MM.1S (cell line): Measurements from ENCODE around the gene CUTA.
A peak's percentile ranks its signal among the peaks of the same experiment; 100 is the strongest.

Experiments
- DNase-seq: peaks from one replicate; pipeline ENCODE4 v3.0.0-alpha.2; 2015
- H2AFZ ChIP-seq: fragments of 300-600 bp; sonication (generic); 2 replicates; pipeline ENCODE4 v1.6.0; 2016; ENCODE audit warnings: antibody characterized with exemption, low read length
- H3F3A ChIP-seq: fragments of 300-600 bp; sonication (generic); 2 replicates; pipeline ENCODE4 v1.6.1; 2016; ENCODE audit warnings: mild to moderate bottlenecking, antibody characterized with exemption, low read length, moderate library complexity, mixed read lengths; ENCODE audit not compliant: insufficient read depth
- H3K27ac ChIP-seq: fragments of 300-600 bp; sonication (generic); 2 replicates; pipeline ENCODE4 v1.5.1; 2016; ENCODE audit warnings: mild to moderate bottlenecking, low read length
- H3K27me3 ChIP-seq: fragments of 300-600 bp; sonication (generic); replicated peaks from 2 replicates; pipeline ENCODE4 v1.6.0; 2016; ENCODE audit warnings: low read length; ENCODE audit not compliant: insufficient read depth
- H3K36me3 ChIP-seq: fragments of 300-600 bp; sonication (generic); replicated peaks from 2 replicates; pipeline ENCODE4 v1.6.1; 2016; ENCODE audit warnings: mild to moderate bottlenecking, low read length, mixed read lengths; ENCODE audit not compliant: insufficient read depth
- H3K4me1 ChIP-seq: fragments of 300-600 bp; sonication (generic); 2 replicates; pipeline ENCODE4 v1.6.1; 2016; ENCODE audit warnings: low read length, mixed read lengths
- H3K4me2 ChIP-seq: fragments of 300-600 bp; sonication (generic); 2 replicates; pipeline ENCODE4 v1.6.0; 2016; ENCODE audit warnings: low read depth, low read length
- H3K4me3 ChIP-seq: fragments of 300-600 bp; sonication (generic); 2 replicates; pipeline ENCODE4 v1.5.1; 2016; ENCODE audit warnings: low read length, mixed read lengths
- H3K79me2 ChIP-seq: fragments of 300-600 bp; sonication (generic); 2 replicates; pipeline ENCODE4 v1.6.1; 2016; ENCODE audit warnings: mixed run types, low read length, mixed read lengths
- H3K9ac ChIP-seq: fragments of 300-600 bp; sonication (generic); 2 replicates; pipeline ENCODE4 v1.6.1; 2016; ENCODE audit warnings: low read length, mixed read lengths
- H3K9me2 ChIP-seq: fragments of 300-600 bp; sonication (generic); replicated peaks from 2 replicates; pipeline ENCODE4 v1.6.1; 2016; ENCODE audit warnings: mild to moderate bottlenecking, low read length, mixed read lengths; ENCODE audit not compliant: insufficient read depth
- H3K9me3 ChIP-seq: fragments of 300-600 bp; sonication (generic); replicated peaks from 2 replicates; pipeline ENCODE4 v1.6.1; 2016; ENCODE audit warnings: mild to moderate bottlenecking, low read length, mixed read lengths; ENCODE audit not compliant: insufficient read depth
- H4K20me1 ChIP-seq: fragments of 300-600 bp; sonication (generic); 2 replicates; pipeline ENCODE4 v1.6.1; 2016; ENCODE audit warnings: mild to moderate bottlenecking, low read length, moderate library complexity, mixed read lengths; ENCODE audit not compliant: insufficient read depth
- EZH2 ChIP-seq: fragments of 300-600 bp; sonication (generic); optimal IDR thresholded peaks from 2 replicates; pipeline ENCODE3; 2017; ENCODE audit warnings: low read depth, mild to moderate bottlenecking, antibody characterized with exemption, low read length, mixed read lengths
- EZH2phosphoT487 ChIP-seq: fragments of 300-600 bp; sonication (generic); IDR thresholded peaks from 2 replicates; pipeline ENCODE4 v1.6.1; 2018; ENCODE audit warnings: antibody characterized with exemption, low read length
- TF ChIP-seq, protein P1 (sequence below): fragments of 300-600 bp; sonication (generic); IDR thresholded peaks from 2 replicates; pipeline ENCODE4 v1.5.1; 2016; ENCODE audit warnings: antibody characterized with exemption, low read length, mixed read lengths

Gene CUTA

DNA sequence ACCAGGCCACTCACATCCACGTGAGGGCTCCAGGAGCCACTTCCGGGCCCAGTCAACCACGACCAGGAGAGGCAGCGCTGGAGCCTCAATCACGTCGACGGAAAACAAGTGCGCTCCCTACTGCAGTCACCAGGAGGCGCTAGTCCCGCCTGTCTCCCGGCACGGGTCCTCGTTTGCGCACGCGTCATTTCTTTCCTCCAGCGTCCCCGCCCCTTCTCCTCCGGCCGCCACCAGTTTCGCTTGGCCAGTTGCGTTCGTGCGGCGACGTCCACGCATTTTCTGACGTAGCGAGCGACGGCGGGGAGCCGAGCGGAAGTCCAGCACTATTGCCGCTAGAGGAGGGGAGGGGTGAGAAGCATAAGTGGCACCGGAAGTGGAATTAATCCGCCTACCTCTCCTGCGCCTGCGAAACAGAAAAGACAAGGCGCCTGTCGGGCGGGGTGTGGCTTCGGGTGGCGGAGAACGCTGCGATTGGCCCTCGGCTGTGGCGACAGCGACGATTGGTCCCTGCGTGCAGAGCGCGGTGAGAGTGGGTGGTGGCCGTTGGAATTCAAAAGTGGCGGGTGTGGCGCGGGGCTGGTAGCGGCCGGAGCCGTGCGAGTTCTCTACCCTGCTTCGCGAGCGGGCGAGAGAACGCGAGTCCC, 26.5 kb downstream of the CUTA start, which contains the start of gene KIFC1:
KIFC1 (plus strand) TSS at position 546 of the 644 bp plus-strand sequence. CDS start 163 bp downstream, outside the sequence.
- peak within 1 kb of the TSS; percentile 76 for H3K27ac ChIP-seq
- peaks cover 3% of the 10 kb centered on the region; the same call in 1 of the 2 replicates for H3K36me3 ChIP-seq
- peak within 1 kb of the TSS; percentile 85 for H3K9ac ChIP-seq
- peaks cover 47% of the 10 kb centered on the region for H3K79me2 ChIP-seq
- peaks cover 19% of the 10 kb centered on the region for H3F3A ChIP-seq
- DNase-seq = peak; percentile 99
- H3K4me1 ChIP-seq = peaks cover 21% of the 10 kb centered on the region
- peak within 1 kb of the TSS; percentile 84 for H3K4me2 ChIP-seq
- no peaks in the 10 kb centered on the region for H3K9me3 ChIP-seq
- TF ChIP-seq, protein P1, sequence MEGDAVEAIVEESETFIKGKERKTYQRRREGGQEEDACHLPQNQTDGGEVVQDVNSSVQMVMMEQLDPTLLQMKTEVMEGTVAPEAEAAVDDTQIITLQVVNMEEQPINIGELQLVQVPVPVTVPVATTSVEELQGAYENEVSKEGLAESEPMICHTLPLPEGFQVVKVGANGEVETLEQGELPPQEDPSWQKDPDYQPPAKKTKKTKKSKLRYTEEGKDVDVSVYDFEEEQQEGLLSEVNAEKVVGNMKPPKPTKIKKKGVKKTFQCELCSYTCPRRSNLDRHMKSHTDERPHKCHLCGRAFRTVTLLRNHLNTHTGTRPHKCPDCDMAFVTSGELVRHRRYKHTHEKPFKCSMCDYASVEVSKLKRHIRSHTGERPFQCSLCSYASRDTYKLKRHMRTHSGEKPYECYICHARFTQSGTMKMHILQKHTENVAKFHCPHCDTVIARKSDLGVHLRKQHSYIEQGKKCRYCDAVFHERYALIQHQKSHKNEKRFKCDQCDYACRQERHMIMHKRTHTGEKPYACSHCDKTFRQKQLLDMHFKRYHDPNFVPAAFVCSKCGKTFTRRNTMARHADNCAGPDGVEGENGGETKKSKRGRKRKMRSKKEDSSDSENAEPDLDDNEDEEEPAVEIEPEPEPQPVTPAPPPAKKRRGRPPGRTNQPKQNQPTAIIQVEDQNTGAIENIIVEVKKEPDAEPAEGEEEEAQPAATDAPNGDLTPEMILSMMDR = peak; percentile 94
- no peak for TF ChIP-seq EZH2phosphoT487
- H2AFZ ChIP-seq = peak within 1 kb of the TSS; percentile 57
- peak within 1 kb of the TSS; percentile 85 for H3K4me3 ChIP-seq
- H3K9me2 ChIP-seq = no peaks in the 10 kb centered on the region
- no peaks in the 10 kb centered on the region for H4K20me1 ChIP-seq
- no peaks in the 10 kb centered on the region for H3K27me3 ChIP-seq

DNA sequence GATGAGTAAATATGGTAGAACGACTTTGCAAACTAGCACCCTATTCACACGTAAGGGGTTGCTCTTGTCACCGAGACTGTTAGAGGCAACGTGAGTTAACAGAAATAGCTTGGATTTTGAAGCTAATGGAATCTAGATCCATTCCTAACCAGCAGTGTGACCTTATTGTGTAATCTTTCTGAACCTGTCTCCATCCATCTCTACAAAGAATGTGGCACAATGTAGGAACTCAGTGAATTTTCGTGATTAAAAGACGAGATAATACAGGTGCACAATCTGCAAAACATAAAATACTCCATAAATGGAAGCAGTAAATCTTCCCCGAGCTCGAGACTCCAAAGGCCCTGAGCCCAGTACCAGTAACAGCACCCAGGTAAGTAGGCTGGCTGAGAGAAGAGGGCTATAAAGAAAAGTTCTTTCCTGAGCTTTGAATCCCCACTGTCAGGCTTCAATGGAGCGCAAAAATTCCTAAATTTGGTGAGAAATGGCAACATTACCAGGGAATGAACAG, 27.1 kb downstream of the CUTA start:
- H3K4me3 ChIP-seq = peak overlapping the region; percentile 25
- peaks cover 41% of the 10 kb centered on the region for H3K79me2 ChIP-seq
- peaks cover 19% of the 10 kb centered on the region for H3F3A ChIP-seq
- no peaks in the 10 kb centered on the region for H3K9me3 ChIP-seq
- peaks cover 21% of the 10 kb centered on the region for H3K4me1 ChIP-seq
- no peaks in the 10 kb centered on the region for H3K27me3 ChIP-seq
- TF ChIP-seq EZH2phosphoT487 (no peak), EZH2 (no peak)
- TF ChIP-seq, protein P1 = no peak
- H3K9ac ChIP-seq = peak overlapping the region; percentile 46; the same call in 1 of the 2 replicates
- peak overlapping the region; percentile 43 for H3K4me2 ChIP-seq
- peak overlapping the region; percentile 57 for H2AFZ ChIP-seq
- no peak for DNase-seq
- H3K36me3 ChIP-seq = no peaks in the 10 kb centered on the region; the same call in 1 of the 2 replicates
- H4K20me1 ChIP-seq = no peaks in the 10 kb centered on the region
- H3K9me2 ChIP-seq = no peaks in the 10 kb centered on the region
- H3K27ac ChIP-seq = peak overlapping the region; percentile 76

DNA sequence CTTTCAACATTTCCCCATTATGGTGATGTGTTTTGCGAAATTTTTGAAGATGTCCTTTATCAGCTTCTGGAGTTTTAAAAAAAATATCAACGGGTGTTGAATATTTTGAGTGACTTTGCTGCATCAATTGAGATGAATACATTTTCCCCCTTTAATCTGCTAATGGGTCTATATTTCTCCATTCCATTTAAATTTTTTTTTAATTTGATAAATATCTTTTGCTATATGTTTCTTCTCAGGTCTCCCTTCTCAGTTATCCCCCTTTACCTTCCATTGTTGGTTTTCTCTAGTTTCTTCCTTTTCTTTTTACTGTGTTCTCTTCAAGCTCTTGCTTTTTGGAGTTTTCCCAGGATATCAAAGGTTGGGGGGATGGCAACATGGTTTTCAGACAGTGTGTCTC, 27.7 kb downstream of the CUTA start:
- peaks cover 21% of the 10 kb centered on the region for H3K4me1 ChIP-seq
- DNase-seq = no peak
- no peak overlapping the region for H3K4me3 ChIP-seq
- H3K79me2 ChIP-seq = peaks cover 35% of the 10 kb centered on the region
- TF ChIP-seq, protein P1 = no peak
- TF ChIP-seq EZH2 (no peak), EZH2phosphoT487 (no peak)
- H3F3A ChIP-seq = peaks cover 19% of the 10 kb centered on the region
- H3K36me3 ChIP-seq = no peaks in the 10 kb centered on the region
- no peak overlapping the region for H3K27ac ChIP-seq
- no peak overlapping the region for H3K4me2 ChIP-seq
- H3K27me3 ChIP-seq = no peaks in the 10 kb centered on the region
- H3K9ac ChIP-seq = no peak overlapping the region
- no peak overlapping the region for H2AFZ ChIP-seq
- no peaks in the 10 kb centered on the region for H3K9me2 ChIP-seq
- no peaks in the 10 kb centered on the region for H3K9me3 ChIP-seq
- H4K20me1 ChIP-seq = no peaks in the 10 kb centered on the region
